Neural cell (in vitro differentiated cells): Measurements from ENCODE around the gene FARP2. TPM values are rescaled to one million over a fixed set of nuclear protein-coding genes. Genes with fewer than 3 reads are reported as not detected.

Experiments
- H2AFZ ChIP-seq: fragments of 200-600, 300-800 bp; sonication (generic), shearing (Covaris generic); 2 replicates; pipeline ENCODE4 v1.6.0; 2014; ENCODE audit warnings: low read depth, mild to moderate bottlenecking, antibody characterized with exemption, low read length, moderate library complexity
- H3F3A ChIP-seq: fragments of 200-600 bp; shearing (Covaris generic); 2 replicates; pipeline ENCODE4 v1.6.1; 2016; ENCODE audit warnings: mild to moderate bottlenecking, moderate library complexity, mixed read lengths, antibody characterized with exemption, low read length; ENCODE audit not compliant: insufficient read depth, poor library complexity, severe bottlenecking
- H3K27ac ChIP-seq: fragments of 200-600, 300-800 bp; sonication (generic), shearing (Covaris generic); 2 replicates; pipeline ENCODE4 v1.5.1; 2014; ENCODE audit warnings: mild to moderate bottlenecking, low read length, moderate library complexity
- H3K27me3 ChIP-seq: fragments of 300-800, 200-600 bp; sonication (generic), shearing (Covaris generic); 2 replicates; pipeline ENCODE4 v1.6.0; 2014; ENCODE audit warnings: mild to moderate bottlenecking, low read depth, low read length, moderate library complexity; ENCODE audit not compliant: insufficient read depth
- H3K36me3 ChIP-seq: fragments of 300-800, 200-600 bp; sonication (generic), shearing (Covaris generic); 2 replicates; pipeline ENCODE4 v1.5.1; 2014; ENCODE audit warnings: mild to moderate bottlenecking, antibody characterized with exemption, low read length, moderate library complexity; ENCODE audit not compliant: insufficient read depth
- H3K4me2 ChIP-seq: fragments of 300-800, 200-600 bp; sonication (generic), shearing (Covaris generic); 2 replicates; pipeline ENCODE4 v1.6.0; 2014; ENCODE audit warnings: mild to moderate bottlenecking, low read length
- H3K4me3 ChIP-seq: fragments of 300-800, 200-600 bp; sonication (generic), shearing (Covaris generic); 2 replicates; pipeline ENCODE4 v1.5.1; 2014; ENCODE audit warnings: mild to moderate bottlenecking, low read length, moderate library complexity
- H3K79me2 ChIP-seq: fragments of 200-600 bp; shearing (Covaris generic); replicated peaks from 2 replicates; pipeline ENCODE4 v1.6.0; 2014; ENCODE audit warnings: mild to moderate bottlenecking, low read length, moderate library complexity; ENCODE audit not compliant: insufficient read depth
- H3K9ac ChIP-seq: fragments of 300-800, 200-600 bp; sonication (generic), shearing (Covaris generic); 2 replicates; pipeline ENCODE4 v1.6.1; 2016; ENCODE audit warnings: mild to moderate bottlenecking, low read length, mixed read lengths
- H3K9me2 ChIP-seq: fragments of 200-600 bp; shearing (Covaris generic); 2 replicates; pipeline ENCODE4 v1.6.1; 2016; ENCODE audit warnings: mild to moderate bottlenecking, low read length, mixed read lengths; ENCODE audit not compliant: insufficient read depth
- H3K9me3 ChIP-seq: fragments of 200-600, 300-800 bp; sonication (generic), shearing (Covaris generic); 2 replicates; pipeline ENCODE4 v1.6.1; 2016; ENCODE audit warnings: mild to moderate bottlenecking, mixed run types, low read length, moderate library complexity, mixed read lengths
- H4K20me1 ChIP-seq: fragments of 200-600 bp; shearing (Covaris generic); 2 replicates; pipeline ENCODE4 v1.6.1; 2016; ENCODE audit warnings: mild to moderate bottlenecking, mixed run types; ENCODE audit not compliant: insufficient read depth
- CTCF ChIP-seq: fragments of 450-650 bp; IDR thresholded peaks from 2 replicates; pipeline ENCODE4 v1.5.1; 2014; ENCODE audit warnings: antibody characterized with exemption, mild to moderate bottlenecking, moderate library complexity; ENCODE audit not compliant: poor library complexity, severe bottlenecking
- EP300 ChIP-seq: fragments of 450-650 bp; conservative IDR thresholded peaks from 2 replicates; pipeline ENCODE4 v1.6.1; 2014; ENCODE audit warnings: antibody characterized with exemption, mild to moderate bottlenecking, moderate library complexity; ENCODE audit not compliant: poor library complexity, severe bottlenecking
- EZH2 ChIP-seq: fragments of 200-600, 300-800 bp; shearing (Covaris generic), sonication (generic); IDR thresholded peaks from 2 replicates; pipeline ENCODE4 v1.6.1; 2014; ENCODE audit warnings: antibody characterized with exemption, low read length, borderline replicate concordance, mild to moderate bottlenecking; ENCODE audit not compliant: insufficient read depth, poor library complexity, severe bottlenecking
- MXI1 ChIP-seq: fragments of 450-650 bp; conservative IDR thresholded peaks from 2 replicates; pipeline ENCODE4 v1.6.1; 2014; ENCODE audit warnings: antibody characterized with exemption, mild to moderate bottlenecking; ENCODE audit not compliant: poor library complexity, severe bottlenecking
- POLR2AphosphoS5 ChIP-seq: IDR thresholded peaks from 2 replicates; pipeline ENCODE4 v1.6.1; 2012
- RAD21 ChIP-seq: fragments of 450-650 bp; conservative IDR thresholded peaks from 2 replicates; pipeline ENCODE4 v1.6.1; 2014; ENCODE audit warnings: antibody characterized with exemption, mild to moderate bottlenecking, moderate library complexity
- REST ChIP-seq: IDR thresholded peaks from 2 replicates; pipeline ENCODE4 v1.6.1; 2012; ENCODE audit warnings: borderline replicate concordance
- SMC3 ChIP-seq: fragments of 450-650 bp; conservative IDR thresholded peaks from 2 replicates; pipeline ENCODE4 v1.6.1; 2014; ENCODE audit warnings: antibody characterized with exemption, mild to moderate bottlenecking, moderate library complexity; ENCODE audit not compliant: poor library complexity
- TAF1 ChIP-seq: IDR thresholded peaks from 2 replicates; pipeline ENCODE4 v1.6.1; 2012; ENCODE audit warnings: low read depth
- polyA plus RNA-seq: library from polyadenylated mRNA; depleted of rRNA; stranded (reverse); fragments of >200 nt; gene quantifications from 2 replicates; pipeline ENCODE4 v1.2.3, GENCODE V29; 2014

Gene FARP2
- polyA plus RNA-seq, 1 donor from 2014 or later, result 13.3 TPM

- H3K4me2 ChIP-seq, result no peak overlapping the region
- H2AFZ ChIP-seq, result no peak overlapping the region
- no peaks in the 10 kb centered on the region for H3K36me3 ChIP-seq
- no peaks in the 10 kb centered on the region for H3K9me3 ChIP-seq
- no peak overlapping the region for H3K27ac ChIP-seq
- no peak overlapping the region for H3K4me3 ChIP-seq
- H3K79me2 ChIP-seq, result no peaks in the 10 kb centered on the region
- H3K9ac ChIP-seq, result no peak overlapping the region
- no peak for TF ChIP-seq EP300
- no peak for TF ChIP-seq TAF1
- TF ChIP-seq SMC3, result no peak
- no peak for TF ChIP-seq CTCF
- TF ChIP-seq MXI1, result no peak
- no peaks in the 10 kb centered on the region for H3K27me3 ChIP-seq
- H3F3A ChIP-seq, result no peaks in the 10 kb centered on the region
- H3K9me2 ChIP-seq, result no peaks in the 10 kb centered on the region
- no peaks in the 10 kb centered on the region for H4K20me1 ChIP-seq
Observed at GRCh38 chr2:241496003-241496707, 140.1 kb downstream of the FARP2 start.

- TF ChIP-seq EP300, result no peak
- TF ChIP-seq MXI1, result no peak
- TF ChIP-seq REST, result no peak
- TF ChIP-seq TAF1, result no peak
- TF ChIP-seq RAD21, result no peak
- no peak for TF ChIP-seq EZH2
- TF ChIP-seq POLR2AphosphoS5, result no peak
- TF ChIP-seq CTCF, result no peak
- TF ChIP-seq SMC3, result no peak
- Histone ChIP-seq H2AFZ (no peak overlapping the region), H3K9ac (no peak overlapping the region), H3F3A (no peaks in the 10 kb centered on the region), H3K4me2 (no peak overlapping the region), H3K9me2 (no peaks in the 10 kb centered on the region), H3K4me3 (no peak overlapping the region), H3K36me3 (no peaks in the 10 kb centered on the region), H3K79me2 (no peaks in the 10 kb centered on the region), H4K20me1 (no peaks in the 10 kb centered on the region), H3K9me3 (no peaks in the 10 kb centered on the region), H3K27me3 (no peaks in the 10 kb centered on the region), H3K27ac (no peak overlapping the region)
Observed at GRCh38 chr2:241496904-241497877, 141.1 kb downstream of the FARP2 start.
